ENCODE results near the gene LYRM2. TPM values are rescaled to one million over a fixed set of nuclear protein-coding genes. Genes with fewer than 3 reads are reported as not detected.

LYRM2 gene, protein sequence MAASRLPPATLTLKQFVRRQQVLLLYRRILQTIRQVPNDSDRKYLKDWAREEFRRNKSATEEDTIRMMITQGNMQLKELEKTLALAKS
- total RNA-seq (21.8 TPM), polyA plus RNA-seq (10 to 100 TPM; 61.6 to 81.4 (median 69.3) TPM)

DNA sequence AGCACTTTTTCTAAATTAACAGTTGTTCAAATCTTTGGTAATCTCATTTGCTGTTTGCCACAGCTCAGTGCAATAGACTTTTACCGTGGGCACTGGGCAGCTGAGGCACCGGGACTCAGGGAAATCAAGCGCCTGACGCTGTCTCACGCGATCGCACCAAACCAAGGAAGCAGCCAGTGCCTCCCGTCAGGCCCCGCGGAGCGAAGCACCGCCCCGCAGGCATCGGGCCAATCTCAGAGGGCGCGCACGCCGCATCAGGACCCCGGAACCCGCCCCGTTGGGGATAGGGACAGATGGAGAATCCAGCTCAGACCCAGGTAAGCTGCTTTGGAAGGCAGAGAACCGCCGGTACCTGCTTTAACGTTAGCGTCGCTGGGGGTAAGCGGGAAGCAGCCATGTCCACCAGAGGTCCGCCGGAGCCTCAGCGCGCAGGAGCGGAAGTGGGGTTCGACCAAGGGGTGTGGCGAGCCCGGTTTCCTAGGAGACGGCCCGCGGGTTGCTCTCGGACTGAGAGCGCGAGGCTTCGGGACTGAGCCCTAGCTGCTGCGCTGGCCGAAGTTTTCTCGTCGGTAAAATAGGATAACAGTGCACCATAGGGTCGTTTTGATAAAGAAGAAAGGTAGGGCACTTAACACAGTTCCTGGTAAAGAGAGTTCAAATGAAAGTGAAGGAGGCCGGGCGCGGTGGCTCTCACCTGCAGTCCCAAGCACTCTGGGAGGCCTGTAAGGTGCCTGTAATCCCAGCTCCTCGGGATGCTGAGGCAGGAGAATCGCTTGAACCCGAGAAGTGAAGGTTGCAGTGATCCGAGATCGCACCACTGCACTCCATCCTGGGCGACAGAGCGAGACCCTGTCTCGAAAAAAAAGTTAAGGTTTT is at the start of gene LYRM2:
Gene LYRM2 (minus strand): TSS at position 428 of the 876 bp plus-strand sequence. CDS start 31 bp downstream, at position 397.
- peaks cover 22 to 48% (median 33%) of the 10 kb centered on the region in 4 donors for H3K4me1 Mint-ChIP-seq
- Histone ChIP-seq H3K4me3 (ENCODE audit: low read depth, low read length) (peak within 1 kb of the TSS; percentile 95), H3K36me3 (ENCODE audit: control insufficient read depth, insufficient read depth, low read length) (peaks cover 21% of the 10 kb centered on the region), H3K27ac (ENCODE audit: insufficient read depth, low read length, poor library complexity, severe bottlenecking) (peak within 1 kb of the TSS; percentile 97), H3K9me3 (ENCODE audit: control insufficient read depth in 2 of 2, low read length in 2 of 2) (no peaks in the 10 kb centered on the region), H3K27me3 (ENCODE audit: control insufficient read depth, insufficient read depth, low read length) (no peaks in the 10 kb centered on the region), H3K4me1 (ENCODE audit: control insufficient read depth, insufficient read depth, low read length, poor library complexity, severe bottlenecking) (peaks cover 20% of the 10 kb centered on the region)
- peak within 1 kb of the TSS; percentile 97 to 99 (median 99) for H3K27ac Mint-ChIP-seq
- peaks cover 0 to 1% (median 0%) of the 10 kb centered on the region in 7 donors for H3K9me3 Mint-ChIP-seq
- peak; percentile 85 to 93 (median 92) for DNase-seq
- peak within 1 kb of the TSS; percentile 96 to 100 (median 98) for H3K4me3 Mint-ChIP-seq
- no peaks in the 10 kb centered on the region for H3K27me3 Mint-ChIP-seq
- peak; percentile 95 to 96 for ATAC-seq (ENCODE audit: low read depth in 2 of 2)
- H3K36me3 Mint-ChIP-seq, result peaks cover 20% of the 10 kb centered on the region

DNA sequence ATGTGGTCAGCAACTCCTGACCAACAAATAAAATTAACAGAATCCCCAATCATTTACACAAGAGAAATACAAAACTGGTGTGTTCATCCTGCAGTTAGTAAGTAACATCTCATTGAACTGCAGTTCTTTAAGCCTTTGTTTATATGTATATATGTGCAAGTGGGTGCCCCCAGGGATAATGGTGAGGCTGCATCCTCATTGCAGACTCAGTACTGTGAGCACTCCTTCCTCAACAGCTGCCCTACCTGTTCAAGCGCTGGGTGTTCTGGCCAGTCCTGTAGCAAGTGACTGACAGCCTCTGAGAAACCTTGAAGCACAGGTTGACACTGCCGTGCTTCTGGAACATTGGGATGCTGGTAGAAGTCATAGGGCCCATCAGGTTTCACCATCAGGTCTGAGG is 49.8 kb upstream of the LYRM2 start:
- H3K27me3 Mint-ChIP-seq, result no peaks in the 10 kb centered on the region
- Histone ChIP-seq H3K27ac (ENCODE audit: insufficient read depth, low read length, poor library complexity, severe bottlenecking) (no peak overlapping the region), H3K36me3 (ENCODE audit: control insufficient read depth, insufficient read depth, low read length) (peaks cover 95% of the 10 kb centered on the region), H3K9me3 (ENCODE audit: control insufficient read depth in 2 of 2, low read length in 2 of 2) (no peaks in the 10 kb centered on the region), H3K27me3 (ENCODE audit: control insufficient read depth, insufficient read depth, low read length) (no peaks in the 10 kb centered on the region), H3K4me1 (ENCODE audit: control insufficient read depth, insufficient read depth, low read length, poor library complexity, severe bottlenecking) (no peaks in the 10 kb centered on the region), H3K4me3 (ENCODE audit: low read depth, low read length) (no peak overlapping the region)
- DNase-seq (no peak), ATAC-seq (ENCODE audit: low read depth in 2 of 2) (no peak)
- no peaks in the 10 kb centered on the region for H3K9me3 Mint-ChIP-seq
- peaks cover 0 to 10% (median 5%) of the 10 kb centered on the region in 4 donors for H3K4me1 Mint-ChIP-seq
- no peak overlapping the region for H3K4me3 Mint-ChIP-seq
- peaks cover 63% of the 10 kb centered on the region for H3K36me3 Mint-ChIP-seq
- H3K27ac Mint-ChIP-seq, result no peak overlapping the region

DNA sequence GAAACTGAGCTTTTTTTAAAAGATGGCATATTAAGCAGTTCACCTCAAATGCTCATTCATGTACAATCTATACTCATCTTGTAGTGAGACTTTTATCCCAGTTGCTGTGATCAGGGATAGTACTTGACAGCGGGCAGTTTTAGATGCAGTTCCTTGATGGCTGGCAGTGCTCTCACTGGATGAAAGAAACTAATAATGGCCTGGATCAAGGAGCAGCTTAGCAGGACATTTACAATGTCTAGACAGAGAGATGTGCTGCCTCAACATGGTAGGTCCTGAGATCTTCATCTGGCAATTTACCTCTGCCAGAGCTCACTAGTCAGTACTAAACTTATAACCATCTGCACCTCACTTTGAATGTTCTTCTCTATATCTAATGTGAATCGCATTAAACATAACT is 46.8 kb upstream of the LYRM2 start:
- no peaks in the 10 kb centered on the region for H3K9me3 ChIP-seq (ENCODE audit: control insufficient read depth in 2 of 2, low read length in 2 of 2)
- no peak overlapping the region for H3K27ac ChIP-seq (ENCODE audit: insufficient read depth, low read length, poor library complexity, severe bottlenecking)
- Mint-ChIP-seq H3K9me3 (no peaks in the 10 kb centered on the region), H3K4me3 (no peak overlapping the region), H3K27me3 (no peaks in the 10 kb centered on the region), H3K36me3 (peaks cover 66% of the 10 kb centered on the region), H3K27ac (no peak overlapping the region), H3K4me1 (no peaks in the 10 kb centered on the region)
- H3K4me3 ChIP-seq (ENCODE audit: low read depth, low read length), result no peak overlapping the region
- ATAC-seq (ENCODE audit: low read depth in 2 of 2) (no peak), DNase-seq (no peak)
- H3K27me3 ChIP-seq (ENCODE audit: control insufficient read depth, insufficient read depth, low read length), result no peaks in the 10 kb centered on the region
- peaks cover 91% of the 10 kb centered on the region for H3K36me3 ChIP-seq (ENCODE audit: control insufficient read depth, insufficient read depth, low read length)
- no peaks in the 10 kb centered on the region for H3K4me1 ChIP-seq (ENCODE audit: control insufficient read depth, insufficient read depth, low read length, poor library complexity, severe bottlenecking)

DNA sequence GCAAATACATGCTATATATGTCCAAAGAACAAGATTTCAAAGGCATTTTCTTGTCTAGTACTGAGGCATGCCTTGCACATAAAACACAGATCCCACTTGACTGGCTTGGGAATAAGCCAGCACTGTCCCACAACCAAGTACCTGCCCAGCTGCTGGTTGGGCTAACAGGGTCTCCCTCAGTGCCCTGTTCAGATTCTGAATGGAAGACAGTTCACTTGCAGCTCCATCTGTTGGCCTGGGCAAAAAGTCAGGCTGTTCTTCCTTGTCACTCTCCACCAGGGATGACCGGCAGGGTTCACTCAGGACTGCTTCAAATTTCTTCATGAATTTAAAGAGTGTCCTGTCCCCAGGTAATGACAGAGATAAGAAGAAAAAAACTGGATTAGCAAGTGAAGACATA is 44.4 kb upstream of the LYRM2 start:
- Mint-ChIP-seq H3K27me3 (no peaks in the 10 kb centered on the region), H3K4me1 (no peaks in the 10 kb centered on the region), H3K36me3 (peaks cover 61% of the 10 kb centered on the region), H3K9me3 (no peaks in the 10 kb centered on the region), H3K27ac (no peak overlapping the region), H3K4me3 (no peak overlapping the region)
- ATAC-seq (ENCODE audit: low read depth in 2 of 2) (no peak), DNase-seq (no peak)
- Histone ChIP-seq H3K9me3 (ENCODE audit: control insufficient read depth in 2 of 2, low read length in 2 of 2) (no peaks in the 10 kb centered on the region), H3K27ac (ENCODE audit: insufficient read depth, low read length, poor library complexity, severe bottlenecking) (no peak overlapping the region), H3K36me3 (ENCODE audit: control insufficient read depth, insufficient read depth, low read length) (peaks cover 90% of the 10 kb centered on the region), H3K4me1 (ENCODE audit: control insufficient read depth, insufficient read depth, low read length, poor library complexity, severe bottlenecking) (no peaks in the 10 kb centered on the region), H3K4me3 (ENCODE audit: low read depth, low read length) (no peak overlapping the region), H3K27me3 (ENCODE audit: control insufficient read depth, insufficient read depth, low read length) (no peaks in the 10 kb centered on the region)

DNA sequence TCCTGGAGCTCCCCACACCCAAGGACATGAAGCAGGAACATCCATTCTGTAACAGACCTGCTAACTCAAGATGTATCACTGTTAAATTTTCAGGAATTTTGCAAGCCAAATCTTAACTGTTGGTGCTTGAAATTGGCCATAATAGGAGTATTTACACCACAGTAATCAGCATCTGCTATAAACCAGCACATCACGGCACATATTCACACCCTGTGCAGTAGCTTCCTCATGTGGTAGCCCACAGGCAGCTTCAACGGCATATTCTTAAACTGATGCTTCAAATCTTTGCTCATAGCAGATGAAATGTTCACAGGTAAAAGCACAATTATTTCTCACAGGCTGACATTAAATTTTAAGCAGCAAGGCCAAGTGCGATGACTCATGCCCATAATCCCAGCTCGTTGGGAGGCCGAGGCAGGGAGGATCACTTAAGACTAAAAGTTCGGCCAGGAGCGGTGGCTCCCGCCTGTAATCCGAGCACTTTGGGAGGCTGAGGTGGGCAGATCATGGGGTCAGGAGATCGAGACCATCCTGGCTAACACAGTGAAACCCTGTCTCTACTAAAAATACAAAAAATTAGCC is 43.5 kb upstream of the LYRM2 start:
- ATAC-seq (ENCODE audit: low read depth in 2 of 2) (no peak), DNase-seq (no peak)
- H3K4me1 ChIP-seq (ENCODE audit: control insufficient read depth, insufficient read depth, low read length, poor library complexity, severe bottlenecking), result no peaks in the 10 kb centered on the region
- Mint-ChIP-seq H3K36me3 (peaks cover 56% of the 10 kb centered on the region), H3K9me3 (no peaks in the 10 kb centered on the region), H3K4me3 (no peak overlapping the region), H3K27me3 (no peaks in the 10 kb centered on the region), H3K4me1 (no peaks in the 10 kb centered on the region), H3K27ac (no peak overlapping the region)
- no peak overlapping the region for H3K4me3 ChIP-seq (ENCODE audit: low read depth, low read length)
- H3K36me3 ChIP-seq (ENCODE audit: control insufficient read depth, insufficient read depth, low read length), result peaks cover 89% of the 10 kb centered on the region
- no peak overlapping the region for H3K27ac ChIP-seq (ENCODE audit: insufficient read depth, low read length, poor library complexity, severe bottlenecking)
- no peaks in the 10 kb centered on the region for H3K9me3 ChIP-seq (ENCODE audit: control insufficient read depth in 2 of 2, low read length in 2 of 2)
- no peaks in the 10 kb centered on the region for H3K27me3 ChIP-seq (ENCODE audit: control insufficient read depth, insufficient read depth, low read length)

DNA sequence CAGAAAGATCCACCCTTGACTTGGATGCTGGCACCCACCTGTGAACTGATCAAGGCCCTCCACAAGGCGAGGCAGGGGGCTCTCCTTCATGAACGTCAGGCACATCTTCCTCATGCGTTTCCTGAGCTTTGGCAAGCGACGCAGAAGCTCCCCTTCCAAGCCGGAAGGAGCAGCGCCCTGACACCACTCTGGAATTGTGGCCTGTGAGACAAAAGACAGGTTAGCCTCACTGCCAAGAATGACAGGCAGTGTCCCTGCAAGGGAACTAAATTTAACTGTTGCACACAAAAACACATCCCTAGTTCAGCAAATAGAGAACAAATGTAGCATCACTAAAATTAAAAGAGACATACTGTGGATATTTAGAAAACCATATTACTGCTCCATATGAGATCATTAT is 42.0 kb upstream of the LYRM2 start:
- Mint-ChIP-seq H3K9me3 (no peaks in the 10 kb centered on the region), H3K4me1 (peaks cover 0 to 2% (median 0%) of the 10 kb centered on the region in 4 donors), H3K36me3 (peaks cover 58% of the 10 kb centered on the region), H3K27ac (no peak overlapping the region), H3K4me3 (no peak overlapping the region), H3K27me3 (no peaks in the 10 kb centered on the region)
- Histone ChIP-seq H3K4me1 (ENCODE audit: control insufficient read depth, insufficient read depth, low read length, poor library complexity, severe bottlenecking) (no peaks in the 10 kb centered on the region), H3K27ac (ENCODE audit: insufficient read depth, low read length, poor library complexity, severe bottlenecking) (no peak overlapping the region), H3K9me3 (ENCODE audit: control insufficient read depth in 2 of 2, low read length in 2 of 2) (no peaks in the 10 kb centered on the region), H3K36me3 (ENCODE audit: control insufficient read depth, insufficient read depth, low read length) (peaks cover 89% of the 10 kb centered on the region), H3K27me3 (ENCODE audit: control insufficient read depth, insufficient read depth, low read length) (no peaks in the 10 kb centered on the region), H3K4me3 (ENCODE audit: low read depth, low read length) (no peak overlapping the region)
- no peak for ATAC-seq (ENCODE audit: low read depth in 2 of 2)
- DNase-seq, result no peak

DNA sequence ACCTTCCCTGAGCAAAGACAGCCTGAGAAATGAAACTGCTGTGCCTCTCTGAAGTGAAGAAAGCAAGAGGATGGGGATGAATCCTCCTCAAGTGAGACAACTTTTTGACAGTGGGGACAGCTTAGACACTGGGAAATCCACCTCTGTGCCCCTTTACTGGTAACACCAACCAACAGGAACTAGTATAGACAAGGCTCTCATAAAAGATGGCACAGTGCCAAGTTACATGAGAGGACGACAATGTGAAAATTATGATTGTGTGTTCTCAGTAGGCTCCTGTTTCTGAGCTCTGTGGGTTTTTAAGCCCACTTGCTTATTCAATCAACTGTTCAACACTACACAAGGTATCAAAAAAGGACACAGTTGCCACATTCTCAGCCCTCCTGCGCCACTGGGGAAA is 41.6 kb upstream of the LYRM2 start:
- peaks cover 58% of the 10 kb centered on the region for H3K36me3 Mint-ChIP-seq
- no peak overlapping the region for H3K27ac Mint-ChIP-seq
- H3K4me3 Mint-ChIP-seq, result no peak overlapping the region
- Histone ChIP-seq H3K9me3 (ENCODE audit: control insufficient read depth in 2 of 2, low read length in 2 of 2) (no peaks in the 10 kb centered on the region), H3K36me3 (ENCODE audit: control insufficient read depth, insufficient read depth, low read length) (peaks cover 89% of the 10 kb centered on the region), H3K27me3 (ENCODE audit: control insufficient read depth, insufficient read depth, low read length) (no peaks in the 10 kb centered on the region), H3K27ac (ENCODE audit: insufficient read depth, low read length, poor library complexity, severe bottlenecking) (no peak overlapping the region), H3K4me1 (ENCODE audit: control insufficient read depth, insufficient read depth, low read length, poor library complexity, severe bottlenecking) (no peaks in the 10 kb centered on the region), H3K4me3 (ENCODE audit: low read depth, low read length) (no peak overlapping the region)
- no peaks in the 10 kb centered on the region for H3K27me3 Mint-ChIP-seq
- no peak for DNase-seq
- no peaks in the 10 kb centered on the region for H3K9me3 Mint-ChIP-seq
- no peak for ATAC-seq (ENCODE audit: low read depth in 2 of 2)
- H3K4me1 Mint-ChIP-seq, result peaks cover 0 to 2% (median 0%) of the 10 kb centered on the region in 4 donors

All from CD4-positive, CD25-positive, alpha-beta regulatory T cell (primary cell).